Neural crest cell (in vitro differentiated cells): ENCODE data around the gene NPAS3. TPM values are rescaled to one million over a fixed set of nuclear protein-coding genes. Genes with fewer than 3 reads are reported as not detected.

Experiments
- DNase-seq: peaks from one replicate; pipeline ENCODE4 v3.0.0; 2021; ENCODE audit warnings: low read depth, mixed read lengths, low spot score
- H3K27ac Mint-ChIP-seq: one replicate; pipeline ENCODE4 v1.8.0; 2021; ENCODE audit warnings: mild to moderate bottlenecking, mixed read lengths; ENCODE audit not compliant: unreplicated experiment
- H3K27me3 Mint-ChIP-seq: 2 replicates; pipeline ENCODE4 v1.8.0; 2021; ENCODE audit warnings: low read depth, mild to moderate bottlenecking, mixed read lengths
- H3K36me3 Mint-ChIP-seq: 2 replicates; pipeline ENCODE4 v1.8.0; 2021; ENCODE audit warnings: low read depth, mild to moderate bottlenecking, mixed read lengths
- H3K4me1 Mint-ChIP-seq: 2 replicates; pipeline ENCODE4 v1.8.0; 2021; ENCODE audit warnings: mixed read lengths
- H3K4me3 Mint-ChIP-seq: one replicate; pipeline ENCODE4 v1.8.0; 2021; ENCODE audit warnings: mild to moderate bottlenecking, mixed read lengths
- H3K9me3 Mint-ChIP-seq: 2 replicates; pipeline ENCODE4 v1.8.0; 2021; ENCODE audit warnings: mixed read lengths
- total RNA-seq: library from RNA; stranded (reverse); gene quantifications from 2 replicates; pipeline ENCODE4 v1.2.1, GENCODE V29; 2021
- TF ChIP-seq, protein P1 (sequence below): fragments of 200-600 bp; sonication (generic); conservative IDR thresholded peaks from 2 replicates; pipeline ENCODE4 v1.5.0; 2021; ENCODE audit warnings: antibody characterized with exemption, mild to moderate bottlenecking

Gene NPAS3
- total RNA-seq, 1 donor from 2014 or later: 18.2 TPM

DNA sequence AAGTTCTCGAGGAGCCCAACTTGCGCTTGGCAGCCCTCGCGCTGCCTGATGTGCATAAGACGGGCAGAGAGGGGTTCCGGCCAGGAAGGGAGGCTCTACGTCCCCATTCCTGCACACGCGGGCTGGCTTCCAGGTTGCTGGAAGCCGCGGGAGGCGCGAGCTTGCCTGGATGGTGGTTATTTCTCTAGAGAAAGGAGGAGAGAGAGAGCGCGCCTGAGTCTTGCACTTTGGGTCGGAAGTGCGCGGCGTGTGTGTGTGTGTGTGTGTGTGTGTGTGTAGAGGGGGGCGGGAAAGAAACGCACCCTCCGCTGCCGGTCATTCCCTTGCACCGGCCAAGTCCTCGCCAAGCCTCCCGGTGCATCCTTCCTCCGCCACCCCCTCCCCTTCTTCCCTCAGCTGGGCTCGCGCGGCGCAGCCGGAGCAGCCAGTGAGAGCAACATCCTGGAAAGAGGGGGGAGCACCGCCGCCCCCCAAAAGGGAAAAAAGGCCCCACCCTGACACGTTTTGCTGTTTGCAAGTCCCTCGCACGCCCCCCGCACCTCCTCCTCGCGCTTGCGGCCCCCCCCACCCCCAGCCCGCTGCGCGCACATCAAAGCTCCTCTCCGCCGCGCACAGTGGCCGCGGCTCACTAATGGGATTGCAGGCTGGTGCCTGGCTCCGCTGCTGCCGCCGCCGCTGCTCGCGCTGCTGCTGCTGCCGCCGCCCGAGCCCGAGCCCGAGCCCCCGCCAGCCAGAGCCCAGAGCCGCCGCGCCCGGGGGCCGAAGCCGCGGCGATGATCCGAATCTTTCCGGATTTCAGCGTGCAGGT is 4.4 kb upstream of the NPAS3 start:
- H3K4me1 Mint-ChIP-seq: peaks cover 51% of the 10 kb centered on the region
- H3K27ac Mint-ChIP-seq: peak overlapping the region; percentile 99
- peaks cover 21% of the 10 kb centered on the region for H3K27me3 Mint-ChIP-seq
- no peaks in the 10 kb centered on the region for H3K9me3 Mint-ChIP-seq
- no peaks in the 10 kb centered on the region for H3K36me3 Mint-ChIP-seq
- TF ChIP-seq, protein P1, sequence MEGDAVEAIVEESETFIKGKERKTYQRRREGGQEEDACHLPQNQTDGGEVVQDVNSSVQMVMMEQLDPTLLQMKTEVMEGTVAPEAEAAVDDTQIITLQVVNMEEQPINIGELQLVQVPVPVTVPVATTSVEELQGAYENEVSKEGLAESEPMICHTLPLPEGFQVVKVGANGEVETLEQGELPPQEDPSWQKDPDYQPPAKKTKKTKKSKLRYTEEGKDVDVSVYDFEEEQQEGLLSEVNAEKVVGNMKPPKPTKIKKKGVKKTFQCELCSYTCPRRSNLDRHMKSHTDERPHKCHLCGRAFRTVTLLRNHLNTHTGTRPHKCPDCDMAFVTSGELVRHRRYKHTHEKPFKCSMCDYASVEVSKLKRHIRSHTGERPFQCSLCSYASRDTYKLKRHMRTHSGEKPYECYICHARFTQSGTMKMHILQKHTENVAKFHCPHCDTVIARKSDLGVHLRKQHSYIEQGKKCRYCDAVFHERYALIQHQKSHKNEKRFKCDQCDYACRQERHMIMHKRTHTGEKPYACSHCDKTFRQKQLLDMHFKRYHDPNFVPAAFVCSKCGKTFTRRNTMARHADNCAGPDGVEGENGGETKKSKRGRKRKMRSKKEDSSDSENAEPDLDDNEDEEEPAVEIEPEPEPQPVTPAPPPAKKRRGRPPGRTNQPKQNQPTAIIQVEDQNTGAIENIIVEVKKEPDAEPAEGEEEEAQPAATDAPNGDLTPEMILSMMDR: no peak
- H3K4me3 Mint-ChIP-seq: peak overlapping the region; percentile 95
- DNase-seq: peak; percentile 62

DNA sequence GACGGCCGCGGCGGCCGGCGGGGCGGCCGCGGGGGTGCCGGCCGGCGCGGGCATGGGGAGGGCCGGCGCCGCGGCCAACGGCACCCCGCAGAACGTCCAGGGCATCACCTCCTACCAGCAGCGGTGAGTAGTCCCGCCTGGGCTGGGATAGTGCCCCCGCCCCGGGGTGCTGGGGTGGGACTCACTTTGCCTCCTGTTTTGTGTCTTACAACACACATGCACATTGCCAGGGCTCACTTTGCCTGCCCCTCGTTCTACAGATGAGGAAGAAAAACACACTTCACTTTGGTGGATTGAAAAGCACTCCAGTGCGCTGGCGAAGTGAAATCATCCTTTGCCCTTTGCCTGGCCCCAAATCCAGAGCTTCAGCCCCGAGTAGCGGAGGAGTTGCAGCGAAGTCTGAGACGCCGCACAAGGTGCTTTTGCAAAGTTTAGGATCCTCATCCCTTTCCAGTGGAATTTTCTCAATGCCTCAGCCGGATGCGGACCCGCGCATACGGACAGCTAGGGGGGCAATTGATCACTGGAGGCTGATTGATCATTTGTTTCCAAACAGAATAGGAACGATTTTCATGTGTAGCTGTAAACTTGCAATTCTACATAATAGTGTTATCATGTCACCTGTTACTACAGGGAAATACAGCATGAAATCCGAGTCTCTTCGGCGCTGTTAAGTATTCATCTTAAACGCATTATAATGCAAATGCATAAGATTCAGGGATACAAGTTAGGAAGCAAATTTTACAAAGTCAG is 3.6 kb upstream of the NPAS3 start:
- TF ChIP-seq, protein P1: no peak
- H3K4me3 Mint-ChIP-seq: peak overlapping the region; percentile 93
- no peaks in the 10 kb centered on the region for H3K9me3 Mint-ChIP-seq
- H3K36me3 Mint-ChIP-seq: no peaks in the 10 kb centered on the region
- peak overlapping the region; percentile 63 for H3K27ac Mint-ChIP-seq
- DNase-seq: peak; percentile 25
- peaks cover 54% of the 10 kb centered on the region for H3K4me1 Mint-ChIP-seq
- H3K27me3 Mint-ChIP-seq: peaks cover 21% of the 10 kb centered on the region

DNA sequence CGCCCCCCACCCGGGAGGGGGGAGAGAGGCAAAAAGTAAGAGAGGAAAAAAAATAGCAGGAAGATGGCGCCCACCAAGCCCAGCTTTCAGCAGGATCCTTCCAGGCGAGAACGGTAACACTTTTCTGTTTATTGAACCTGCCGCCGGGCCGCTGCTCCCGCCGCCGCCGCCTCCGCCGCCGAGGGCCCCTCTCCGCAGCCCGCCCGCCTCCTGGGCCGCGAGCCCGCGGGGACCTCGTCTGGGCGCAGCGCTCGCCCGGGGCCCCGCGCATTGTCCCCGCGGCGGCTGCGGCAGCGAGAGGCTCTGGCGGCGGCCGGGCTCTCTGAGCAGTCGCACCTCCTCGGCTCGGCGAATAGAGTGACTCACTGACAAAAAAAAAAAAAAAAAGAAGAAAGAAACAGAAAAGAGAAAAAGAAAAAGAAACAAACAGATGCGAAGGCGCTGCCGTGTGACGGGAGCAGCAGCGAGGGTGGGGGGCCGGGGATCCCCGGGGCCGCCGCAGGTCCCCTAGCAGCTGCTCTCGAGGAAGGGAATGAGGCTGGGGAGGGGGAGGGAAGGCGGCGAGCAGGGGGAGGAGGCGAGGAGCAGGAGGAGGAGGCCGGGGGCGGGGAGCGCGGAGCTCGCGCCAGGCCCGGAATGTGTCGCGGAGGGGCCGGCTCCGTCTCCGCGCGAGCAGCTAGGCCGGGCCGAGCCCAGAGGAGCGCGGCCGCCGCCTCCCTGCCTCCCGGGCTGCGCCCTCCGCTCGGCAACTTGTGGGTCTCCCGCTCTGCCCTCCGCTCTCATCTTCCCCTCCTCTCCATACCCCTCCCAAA is 781 bp downstream of the NPAS3 start:
- TF ChIP-seq, protein P1: no peak
- peak overlapping the region; percentile 97 for H3K4me3 Mint-ChIP-seq
- no peaks in the 10 kb centered on the region for H3K9me3 Mint-ChIP-seq
- H3K36me3 Mint-ChIP-seq: no peaks in the 10 kb centered on the region
- peaks cover 14% of the 10 kb centered on the region for H3K27me3 Mint-ChIP-seq
- H3K4me1 Mint-ChIP-seq: peaks cover 55% of the 10 kb centered on the region
- DNase-seq: peak; percentile 67
- H3K27ac Mint-ChIP-seq: peak overlapping the region; percentile 98

DNA sequence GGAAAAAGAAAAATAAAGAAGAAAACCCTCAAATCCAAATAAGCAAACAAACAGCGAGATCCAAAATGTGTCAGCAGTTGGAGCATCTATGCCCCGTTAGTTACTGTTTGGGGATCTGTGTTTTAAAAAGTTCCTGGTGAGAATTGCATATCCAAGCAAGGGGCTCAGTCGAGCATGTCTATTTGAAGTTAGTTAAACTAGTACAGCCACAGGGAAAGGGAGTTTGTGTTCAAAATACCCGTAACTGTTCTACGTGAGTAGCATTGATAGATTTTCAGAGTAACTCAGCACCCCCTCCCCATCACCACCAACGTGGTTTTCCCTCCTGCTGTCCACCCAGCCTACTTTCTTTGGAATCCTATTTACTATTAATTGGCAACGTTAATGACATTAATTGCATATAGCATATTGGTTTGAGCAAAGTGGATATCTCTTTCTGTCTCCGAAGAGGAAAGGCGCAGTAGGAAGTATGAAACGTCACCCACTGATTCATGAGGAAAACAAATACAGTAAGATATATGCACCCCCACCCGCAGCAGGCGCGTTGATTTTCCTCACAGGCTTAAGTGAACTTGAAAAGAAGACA is 1.5 kb downstream of the NPAS3 start:
- no peak for DNase-seq
- H3K36me3 Mint-ChIP-seq: no peaks in the 10 kb centered on the region
- TF ChIP-seq, protein P1: no peak
- no peaks in the 10 kb centered on the region for H3K9me3 Mint-ChIP-seq
- peak overlapping the region; percentile 98 for H3K27ac Mint-ChIP-seq
- H3K4me1 Mint-ChIP-seq: peaks cover 53% of the 10 kb centered on the region
- H3K27me3 Mint-ChIP-seq: peaks cover 14% of the 10 kb centered on the region
- peak overlapping the region; percentile 97 for H3K4me3 Mint-ChIP-seq
